ENCODE results near the gene TPK1. TPM values are rescaled to one million over a fixed set of nuclear protein-coding genes. Genes with fewer than 3 reads are reported as not detected.

Gene TPK1
- total RNA-seq, 4 donors from 2014 or later = 0.59 to 178 (median 8.8) TPM

- intact Hi-C loops (cut with DNase I; ENCODE audit: low total_unique reads) = no loop called here
- Histone ChIP-seq H3K27ac (no peak overlapping the region), H3K4me1 (no peaks in the 10 kb centered on the region), H3K9me3 (no peaks in the 10 kb centered on the region), H3K4me3 (no peak overlapping the region), H3K27me3 (no peaks in the 10 kb centered on the region), H3K36me3 (no peaks in the 10 kb centered on the region)
- TF ChIP-seq POLR2A (IDR thresholded peaks at IDR 0.05) (no peak), CTCF (IDR thresholded peaks at IDR 0.05) (no peak)
- no peak for DNase-seq
Measured at GRCh38 chr7:144523621-144524020, 312.2 kb downstream of the TPK1 start.

GRCh38 chr7:144519925-144520324 is 315.9 kb downstream of the TPK1 start:
- Histone ChIP-seq H3K27me3 (no peaks in the 10 kb centered on the region), H3K9me3 (no peaks in the 10 kb centered on the region), H3K4me1 (no peaks in the 10 kb centered on the region), H3K27ac (no peak overlapping the region), H3K36me3 (no peaks in the 10 kb centered on the region), H3K4me3 (no peak overlapping the region)
- intact Hi-C loops (cut with DNase I; ENCODE audit: low total_unique reads) = no loop called here
- TF ChIP-seq CTCF (IDR thresholded peaks at IDR 0.05) = no peak
- no peak for TF ChIP-seq POLR2A (IDR thresholded peaks at IDR 0.05)
- peak in 1 of 2 donors; percentile 28 for DNase-seq

GRCh38 chr7:144518360-144518759 is 317.5 kb downstream of the TPK1 start:
- Histone ChIP-seq H3K9me3 (no peaks in the 10 kb centered on the region), H3K4me3 (no peak overlapping the region), H3K4me1 (no peaks in the 10 kb centered on the region), H3K36me3 (no peaks in the 10 kb centered on the region), H3K27ac (no peak overlapping the region), H3K27me3 (no peaks in the 10 kb centered on the region)
- intact Hi-C loops (cut with DNase I; ENCODE audit: low total_unique reads) = no loop called here
- DNase-seq = no peak
- TF ChIP-seq POLR2A (IDR thresholded peaks at IDR 0.05) (no peak), CTCF (IDR thresholded peaks at IDR 0.05) (no peak)

- Histone ChIP-seq H3K36me3 (no peaks in the 10 kb centered on the region), H3K4me1 (no peaks in the 10 kb centered on the region), H3K27ac (no peak overlapping the region), H3K27me3 (no peaks in the 10 kb centered on the region), H3K4me3 (no peak overlapping the region), H3K9me3 (no peaks in the 10 kb centered on the region)
- DNase-seq = no peak
- intact Hi-C loops (cut with DNase I; ENCODE audit: low total_unique reads) = no loop called here
- no peak for TF ChIP-seq POLR2A (IDR thresholded peaks at IDR 0.05)
- no peak for TF ChIP-seq CTCF (IDR thresholded peaks at IDR 0.05)
Measured at GRCh38 chr7:144517749-144518148, 318.1 kb downstream of the TPK1 start.

- Histone ChIP-seq H3K4me1 (no peaks in the 10 kb centered on the region), H3K27me3 (no peaks in the 10 kb centered on the region), H3K36me3 (no peaks in the 10 kb centered on the region), H3K9me3 (no peaks in the 10 kb centered on the region), H3K4me3 (no peak overlapping the region), H3K27ac (no peak overlapping the region)
- no peak for DNase-seq
- intact Hi-C loops (cut with DNase I; ENCODE audit: low total_unique reads) = no loop called here
- TF ChIP-seq CTCF (IDR thresholded peaks at IDR 0.05) = no peak
- TF ChIP-seq POLR2A (IDR thresholded peaks at IDR 0.05) = no peak
Measured at GRCh38 chr7:144516729-144517525, 318.9 kb downstream of the TPK1 start.

Measured in uterus (tissue), 4 donors.